Measurements from ENCODE around the gene ARHGAP21.
A peak's percentile ranks its signal among the peaks of the same experiment; 100 is the strongest.
"Not testable (repeated sequence)": the region's sequence is repeated elsewhere in the genome, so short reads cannot be mapped to it uniquely, and the experiment has no call there.

ARHGAP21 gene

DNA sequence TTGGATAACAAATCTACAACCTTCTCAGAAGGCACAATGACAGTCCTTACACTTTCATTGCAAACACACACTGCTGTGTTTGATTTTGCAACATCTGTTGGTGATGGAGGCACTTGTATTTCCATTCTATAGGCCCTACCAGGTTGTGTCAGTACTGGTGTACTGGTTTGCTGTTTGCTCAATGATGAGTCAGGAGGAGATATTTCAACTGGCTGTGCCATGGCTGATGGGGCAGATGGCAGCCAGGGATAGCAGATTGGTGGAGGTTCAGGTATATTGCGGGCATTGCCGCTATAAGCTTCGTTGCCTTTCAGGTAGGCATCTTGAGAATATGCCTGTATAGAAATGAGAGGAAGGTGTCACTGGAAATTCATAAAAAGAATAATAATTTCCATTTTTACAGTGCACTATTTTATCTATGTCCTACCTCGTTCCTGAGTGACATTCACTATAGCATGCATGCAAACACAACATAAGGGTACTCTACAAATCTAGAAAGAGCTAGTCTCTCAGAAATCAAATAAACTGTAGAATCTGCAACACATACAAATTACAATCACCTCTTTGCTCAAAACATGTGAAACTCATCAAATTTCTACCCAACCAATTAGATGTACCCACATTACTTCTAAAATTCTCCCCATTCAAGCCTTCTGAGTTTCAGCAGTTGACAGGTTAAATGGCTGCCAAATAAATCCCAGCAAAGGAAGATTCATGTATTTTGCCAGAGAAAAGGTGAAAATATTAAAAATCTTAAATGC, 102.5 kb downstream of the ARHGAP21 start:
- not testable (repeated sequence) for DNase-seq

DNA sequence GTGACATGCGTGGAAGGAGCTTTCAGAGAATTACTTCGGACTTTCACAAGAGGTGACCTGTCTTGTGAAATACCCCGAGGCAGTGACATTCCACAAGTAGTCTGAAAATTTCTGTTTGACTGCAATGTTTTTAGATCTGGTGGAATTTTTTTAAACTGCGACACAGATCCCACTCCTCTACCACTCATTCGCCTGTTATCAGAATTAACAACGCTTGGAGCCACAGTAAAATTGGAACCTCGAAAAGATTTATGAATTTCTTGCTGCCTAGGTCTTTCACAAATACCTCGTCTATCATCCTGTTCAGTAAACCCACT, 103.7 kb downstream of the ARHGAP21 start:
- DNase-seq, result not testable (repeated sequence)

DNA sequence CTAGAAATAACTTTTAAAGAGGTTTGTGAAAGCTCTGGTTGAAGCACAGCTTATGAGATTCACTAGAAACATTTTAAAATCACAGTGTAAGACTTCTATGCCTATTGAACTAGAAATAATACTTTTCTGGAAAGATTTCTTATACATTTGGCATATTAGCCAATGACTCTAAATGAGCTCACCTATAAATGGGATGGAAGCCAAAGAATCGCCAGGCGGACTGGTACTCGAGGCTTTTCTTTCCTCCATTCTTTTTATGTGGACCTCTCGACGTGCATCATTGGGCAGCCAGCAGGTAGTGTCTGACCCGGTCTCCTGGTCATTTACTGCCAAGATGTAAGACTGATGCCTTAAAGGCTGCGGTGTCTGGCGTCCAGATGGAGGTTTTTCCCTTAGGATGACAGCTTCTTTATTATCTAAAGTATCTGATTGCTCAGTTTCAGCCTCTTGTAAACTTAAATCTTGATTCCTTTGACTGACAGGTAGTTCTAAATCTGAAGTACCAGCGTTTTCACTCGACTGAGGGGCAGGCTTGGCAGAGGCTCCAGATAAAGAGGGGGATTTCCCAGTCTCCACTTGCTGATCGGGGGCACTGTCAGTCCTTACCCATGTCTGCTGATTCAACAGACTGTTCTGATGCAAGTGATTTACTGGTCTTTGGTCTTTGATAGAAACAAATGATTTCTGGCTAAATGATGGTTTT, 104.2 kb downstream of the ARHGAP21 start:
- DNase-seq, result not testable (repeated sequence)

DNA sequence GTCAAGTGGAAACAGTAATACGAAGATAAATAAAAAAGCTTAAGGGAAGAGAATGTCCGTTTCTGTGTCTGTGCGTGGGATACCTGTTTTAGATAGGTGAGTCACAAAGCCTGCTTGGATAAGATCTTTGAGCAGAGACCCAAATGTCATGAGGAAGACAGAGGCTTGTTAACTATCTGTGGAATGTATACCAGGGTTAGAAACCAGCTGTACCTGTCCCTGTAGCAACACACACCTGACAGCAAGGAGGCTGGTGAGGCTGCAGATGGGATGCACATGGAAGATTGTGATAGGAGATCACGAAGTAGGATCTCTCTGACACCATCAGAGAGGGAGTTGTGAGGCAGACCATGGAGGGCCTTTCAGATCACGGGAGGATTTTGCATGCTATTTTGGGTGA, 105.3 kb downstream of the ARHGAP21 start:
- DNase-seq, result no peak

DNA sequence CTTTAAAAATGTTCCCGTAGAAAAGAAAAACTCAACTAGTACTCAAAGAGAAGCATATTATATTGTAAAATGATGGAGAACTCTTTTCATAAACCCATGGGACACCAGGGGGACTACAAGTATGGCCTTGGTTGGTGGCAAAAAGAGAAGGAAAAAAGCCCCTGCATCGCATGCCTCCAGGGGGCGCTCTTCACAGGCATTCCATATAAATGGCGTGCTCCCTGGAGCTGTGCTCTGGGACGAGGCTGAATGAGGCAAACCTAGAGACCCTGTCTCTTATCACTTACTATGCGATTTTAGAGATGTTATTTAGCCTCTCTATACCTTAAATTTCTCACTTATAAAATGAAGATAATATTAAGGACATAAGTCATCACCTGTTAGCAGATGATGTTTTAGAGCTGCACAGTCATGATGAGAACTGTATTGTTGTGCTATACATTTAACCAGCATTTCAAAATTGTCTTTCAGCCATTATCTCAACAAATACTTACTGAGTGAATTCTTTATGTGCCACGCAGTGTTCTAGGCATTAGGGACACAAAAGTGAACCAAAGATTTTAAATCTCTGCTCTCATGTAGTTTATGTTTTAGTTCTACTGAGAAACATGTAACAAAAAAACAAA, 105.8 kb downstream of the ARHGAP21 start:
- DNase-seq, result peak; percentile 53

DNA sequence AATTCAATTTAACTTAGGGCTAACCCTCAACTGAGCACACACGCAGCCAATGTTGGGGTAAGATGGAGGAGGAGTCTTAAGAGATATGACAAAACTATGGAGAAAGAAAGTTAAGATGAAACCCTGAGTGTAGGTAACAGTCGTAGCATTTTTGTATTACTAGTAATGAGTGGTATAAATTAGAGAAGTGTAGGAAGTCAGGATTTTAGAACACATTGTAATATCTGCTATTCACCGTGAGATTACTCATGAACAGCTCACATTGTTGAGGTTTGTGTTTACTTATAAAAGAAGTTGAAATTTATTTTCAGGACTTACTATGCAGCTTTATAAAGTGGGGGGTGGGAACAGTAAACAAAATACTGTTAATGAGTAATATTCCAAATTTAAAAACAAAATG, 107.2 kb downstream of the ARHGAP21 start:
- no peak for DNase-seq

DNA sequence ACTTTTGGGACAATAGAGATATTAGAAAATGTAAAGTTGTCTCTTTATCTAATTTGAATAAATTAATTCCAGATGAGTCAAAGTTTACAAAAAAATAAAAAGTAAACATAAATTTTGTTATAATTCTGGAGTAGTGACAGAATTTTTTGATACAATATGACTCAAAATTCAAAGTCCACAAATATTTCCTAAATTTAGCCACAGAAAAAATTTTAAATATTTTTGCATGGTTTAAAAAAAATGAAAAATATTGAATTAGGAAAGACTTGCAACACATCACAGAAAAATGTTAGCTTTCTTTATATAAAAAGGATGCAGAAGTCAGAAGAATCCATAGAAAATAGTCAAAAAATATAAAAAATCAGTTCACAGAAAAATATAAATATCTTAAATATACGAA, 117.7 kb downstream of the ARHGAP21 start:
- DNase-seq, result no peak

DNA sequence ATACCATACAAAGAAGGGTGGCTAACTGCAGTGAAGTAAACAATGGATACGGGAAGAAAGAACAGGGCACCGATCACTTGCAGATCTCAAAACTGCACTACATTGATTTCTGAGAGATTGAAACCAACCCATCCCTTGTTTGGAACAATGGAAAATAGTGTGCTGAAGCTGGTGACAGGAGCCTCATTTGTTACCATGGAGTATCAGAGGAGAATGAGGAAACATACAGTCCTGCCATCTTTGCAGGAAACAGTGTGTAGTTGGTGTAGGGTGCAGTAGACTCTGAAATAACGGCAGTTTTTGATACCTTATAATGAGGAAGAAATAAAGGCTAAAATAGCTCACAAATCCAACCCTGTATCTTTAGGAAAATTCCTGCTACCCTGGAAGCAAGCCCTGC, 118.5 kb downstream of the ARHGAP21 start:
- DNase-seq, result no peak

DNA sequence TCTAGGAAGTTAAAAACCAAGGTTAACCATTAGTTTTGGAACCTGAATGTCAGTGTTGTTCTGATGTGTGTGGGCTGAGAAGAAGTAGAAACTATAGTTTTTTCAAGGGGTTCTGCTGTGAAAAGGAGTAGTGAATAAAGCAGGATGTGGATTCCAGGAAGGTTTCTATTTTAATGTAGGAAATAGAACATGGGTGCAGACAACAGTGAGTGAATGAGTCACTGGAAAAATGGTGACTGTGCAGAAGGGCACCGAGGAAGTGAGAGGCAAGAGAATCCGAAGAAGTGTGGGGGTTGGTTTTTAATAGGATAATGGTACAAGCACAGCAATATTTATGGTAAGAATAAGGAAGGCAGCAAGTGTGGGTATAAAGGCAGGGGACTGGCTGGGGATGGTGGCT, 120.4 kb downstream of the ARHGAP21 start:
- DNase-seq, result no peak

DNA sequence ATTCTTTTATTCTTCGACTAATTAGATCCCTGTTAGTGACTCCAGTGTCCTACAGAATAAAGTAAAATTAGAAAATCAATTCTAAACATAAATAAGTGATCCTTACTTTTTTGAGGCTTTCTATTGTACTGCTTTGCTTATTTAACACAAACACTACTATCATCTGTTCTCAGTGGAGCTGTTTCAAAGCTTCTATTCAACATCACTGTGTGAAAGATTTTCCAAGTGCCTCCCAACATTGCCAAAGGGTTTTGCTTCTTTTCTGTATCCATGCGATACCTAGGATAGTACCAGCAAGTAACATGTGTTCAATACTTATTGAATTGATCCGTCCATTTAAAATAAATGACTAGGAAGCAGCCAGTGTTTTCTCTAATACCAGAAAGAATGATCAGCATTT, 125.7 kb downstream of the ARHGAP21 start:
- DNase-seq, result no peak

DNA sequence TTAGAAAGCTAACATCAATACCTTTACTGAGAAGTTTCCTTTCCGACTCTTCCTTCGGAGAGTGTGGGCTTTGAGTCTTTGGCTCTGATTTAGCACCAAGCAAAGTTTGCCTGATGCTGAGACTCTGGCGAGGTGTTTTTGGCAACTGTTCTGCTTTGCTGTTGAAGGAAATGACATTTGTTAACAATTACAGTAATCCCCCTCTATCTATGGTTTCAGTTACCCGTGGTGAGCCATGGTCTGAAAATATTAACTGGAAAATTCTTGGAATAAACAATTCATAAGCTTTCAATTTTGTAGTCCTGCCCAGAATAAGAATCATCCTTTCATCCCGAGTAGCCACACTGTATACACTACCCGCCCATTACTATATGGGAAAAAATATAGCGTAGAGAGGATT, 126.3 kb downstream of the ARHGAP21 start:
- no peak for DNase-seq

DNA sequence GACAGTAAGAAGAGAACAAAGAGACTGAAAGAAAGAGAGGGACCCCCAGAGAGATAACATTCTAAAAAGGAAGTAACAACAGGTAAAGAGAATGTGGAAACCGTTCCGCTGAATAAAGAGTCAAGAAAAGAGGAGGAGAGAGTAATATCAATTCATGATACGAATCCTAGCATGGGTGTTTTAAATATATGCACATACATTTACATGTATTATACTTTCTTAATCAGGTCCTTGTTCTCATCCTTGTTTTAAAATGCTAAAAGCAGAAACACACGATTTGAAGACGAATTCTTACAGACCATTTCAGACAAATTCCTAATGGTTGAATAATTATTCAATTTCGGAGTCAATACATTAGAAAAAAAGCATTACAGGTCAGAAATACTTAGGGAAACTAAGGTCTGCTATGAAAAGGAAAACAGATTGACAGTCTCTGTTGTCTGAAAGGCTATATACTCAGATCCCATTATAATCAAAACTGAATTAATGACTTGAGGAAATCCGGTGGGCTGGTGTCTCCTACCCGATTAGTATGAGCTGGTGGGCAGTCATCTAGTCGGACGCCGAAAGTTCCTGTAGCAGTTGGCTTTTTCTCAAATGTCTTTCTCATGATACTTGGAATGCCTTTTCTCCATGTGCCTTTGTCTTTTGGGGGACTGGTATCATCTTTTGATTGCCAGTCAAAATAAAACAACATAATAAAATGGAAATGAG, 127.3 kb downstream of the ARHGAP21 start:
- DNase-seq, result no peak

DNA sequence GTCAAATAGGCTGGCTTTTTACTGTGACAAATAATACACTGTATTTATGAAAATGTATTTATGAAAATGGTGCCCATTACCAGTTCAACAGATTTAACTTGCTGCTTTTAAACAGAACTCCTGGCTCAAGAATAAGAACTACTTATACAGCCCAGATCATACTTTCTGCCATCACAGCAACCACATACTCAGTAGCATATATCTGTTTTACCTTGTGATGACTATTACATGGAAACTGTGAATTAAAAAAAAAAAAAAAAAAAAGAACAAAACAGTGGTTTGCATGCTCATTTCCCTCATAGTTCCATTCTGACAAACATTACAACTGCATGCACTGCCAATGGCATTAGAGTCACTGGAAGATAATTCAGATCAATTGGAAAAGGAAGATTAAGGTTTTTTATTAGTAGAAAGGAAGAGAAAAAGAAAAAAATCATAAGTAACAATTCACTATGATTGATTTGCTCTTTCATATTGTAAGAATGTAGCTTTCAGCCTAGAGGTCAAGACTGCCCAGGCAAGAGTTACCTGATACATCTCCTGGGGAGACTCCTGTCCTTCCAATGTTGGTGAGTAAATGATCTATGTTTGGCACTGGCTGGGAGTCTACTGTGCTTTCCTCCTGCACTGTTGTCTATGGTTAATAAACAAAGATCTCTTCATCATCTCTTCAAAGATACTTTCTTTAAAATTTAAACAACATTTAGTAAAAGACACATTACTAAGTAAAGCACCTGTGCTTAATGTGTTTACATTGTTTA, 132.8 kb downstream of the ARHGAP21 start:
- no peak for DNase-seq

DNA sequence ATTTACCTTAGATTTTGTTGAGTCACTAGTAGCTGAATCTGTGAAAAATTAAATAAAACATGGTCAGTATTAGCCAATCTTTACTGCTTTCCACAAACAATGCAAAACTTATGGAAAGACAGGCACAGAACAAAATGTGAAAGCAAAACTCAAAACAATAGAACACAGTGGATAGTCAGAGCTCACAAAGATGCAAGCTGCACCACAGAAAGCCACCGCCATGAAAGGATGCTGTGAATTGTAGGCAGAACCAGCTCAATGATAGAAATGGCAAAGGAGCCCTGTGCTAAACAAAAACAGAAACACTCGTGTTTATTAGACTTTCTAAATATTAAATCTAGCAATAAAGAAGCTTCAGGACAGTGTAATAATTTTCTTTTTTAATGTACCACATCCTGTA, 134.4 kb downstream of the ARHGAP21 start:
- DNase-seq, result no peak

DNA sequence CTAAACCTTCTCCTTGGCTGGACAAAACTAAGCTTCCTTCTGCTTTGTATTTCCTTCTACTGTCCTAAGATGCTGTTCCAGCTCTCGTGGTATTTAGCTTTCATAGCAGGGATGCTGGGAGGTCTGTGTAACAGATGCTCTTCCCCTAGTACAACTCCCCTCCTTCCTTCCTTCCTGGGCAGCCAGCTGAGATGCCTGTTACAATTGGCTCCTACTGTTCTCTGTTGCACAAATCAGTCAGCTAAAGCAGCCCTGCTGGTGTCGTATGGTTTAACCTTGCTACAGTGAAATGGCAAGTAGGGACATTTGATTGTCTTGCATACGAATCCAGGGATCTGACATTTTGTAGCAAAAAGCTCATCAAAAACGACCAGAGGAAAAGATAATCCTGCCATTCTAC, 143.8 kb downstream of the ARHGAP21 start:
- no peak for DNase-seq

DNA sequence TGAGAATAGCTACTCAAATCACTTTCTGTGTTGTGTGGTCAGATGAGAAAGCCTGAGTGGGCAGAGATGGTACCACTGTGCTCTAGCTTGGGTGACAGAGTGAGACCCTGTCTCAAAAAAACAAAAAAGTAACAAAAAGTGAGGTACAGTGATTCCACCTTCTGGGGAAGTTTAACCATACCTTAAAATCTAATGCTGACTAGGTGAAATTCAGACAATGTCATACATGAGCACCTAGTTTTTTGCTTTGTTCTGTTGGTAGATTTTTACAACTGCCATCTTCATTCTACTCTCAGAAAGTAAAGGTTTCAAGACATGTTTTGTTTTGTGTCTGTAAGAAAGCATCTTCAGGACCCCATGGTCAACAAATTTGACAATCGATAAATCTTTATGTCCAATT, 144.2 kb downstream of the ARHGAP21 start:
- no peak for DNase-seq

DNA sequence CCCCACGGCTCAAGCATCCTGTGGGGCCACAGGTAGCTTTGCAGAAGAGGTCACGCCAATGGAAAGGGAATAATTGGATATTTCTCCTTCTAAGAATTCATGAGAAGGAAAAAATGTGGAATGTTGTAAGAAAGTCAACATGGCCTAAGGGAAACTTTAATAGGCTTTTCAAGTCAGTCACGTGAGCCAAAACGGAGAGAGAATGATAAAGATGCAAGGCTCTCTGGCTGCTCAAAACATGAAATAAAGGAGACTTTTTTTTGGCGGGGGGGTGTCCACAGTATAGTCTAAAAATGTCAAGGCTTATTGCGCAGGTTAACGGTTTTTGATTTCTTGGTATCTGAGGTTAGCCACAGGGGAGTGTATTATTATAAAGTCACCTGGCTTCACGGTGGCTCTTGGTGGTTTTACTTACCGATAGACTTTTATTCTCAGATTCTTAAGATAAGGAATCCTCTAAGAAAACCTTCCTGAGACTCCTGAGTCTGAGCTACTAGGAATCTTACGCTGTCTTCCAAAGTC, 148.1 kb downstream of the ARHGAP21 start:
- DNase-seq, result no peak

DNA sequence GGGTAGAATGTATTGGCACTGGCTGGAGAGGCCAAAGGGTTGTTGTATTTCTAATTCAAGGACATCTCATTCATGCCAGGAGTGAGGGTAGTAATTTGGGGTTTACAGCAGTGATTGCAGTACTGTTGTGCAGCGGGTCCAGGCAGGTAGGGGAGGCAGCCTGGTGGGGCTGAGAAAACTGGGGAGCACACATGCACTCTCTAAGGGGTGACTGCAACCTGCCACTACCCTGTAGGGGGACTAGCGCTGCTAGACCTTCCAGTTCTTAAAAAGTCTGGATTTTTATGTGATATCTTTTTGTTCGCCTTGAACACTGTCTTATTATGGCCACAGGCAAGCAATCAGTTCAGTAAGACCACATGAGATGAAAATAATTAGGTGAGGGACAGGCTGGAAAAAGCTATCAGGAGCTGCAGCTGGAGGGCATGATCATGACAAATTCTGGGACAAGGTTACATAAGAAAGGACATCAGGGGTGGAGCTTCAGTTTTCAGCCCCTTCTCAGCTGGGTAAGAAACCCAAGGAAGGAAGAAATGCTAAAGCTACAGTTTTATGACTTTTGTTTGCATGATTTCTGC, 149.0 kb downstream of the ARHGAP21 start:
- no peak for DNase-seq

DNA sequence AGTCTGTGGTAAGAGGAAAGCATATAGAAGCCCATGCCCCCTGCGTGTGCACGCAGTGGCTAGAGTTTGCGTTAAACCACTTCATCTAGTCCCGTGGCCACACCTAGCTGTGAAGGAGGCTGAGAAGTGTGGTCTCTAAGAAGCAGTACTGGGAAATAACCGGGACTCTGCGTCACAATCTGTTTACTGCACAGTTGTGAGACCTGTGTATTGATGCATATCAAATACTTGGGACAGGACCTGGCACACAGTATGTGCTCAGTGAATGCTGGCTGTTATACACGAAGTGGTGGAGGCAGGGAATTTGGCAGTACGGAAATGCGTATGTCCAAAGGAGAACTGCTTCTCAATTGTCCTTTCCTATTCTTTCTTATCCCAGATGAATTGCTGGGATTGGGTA, 149.5 kb downstream of the ARHGAP21 start:
- no peak for DNase-seq

DNA sequence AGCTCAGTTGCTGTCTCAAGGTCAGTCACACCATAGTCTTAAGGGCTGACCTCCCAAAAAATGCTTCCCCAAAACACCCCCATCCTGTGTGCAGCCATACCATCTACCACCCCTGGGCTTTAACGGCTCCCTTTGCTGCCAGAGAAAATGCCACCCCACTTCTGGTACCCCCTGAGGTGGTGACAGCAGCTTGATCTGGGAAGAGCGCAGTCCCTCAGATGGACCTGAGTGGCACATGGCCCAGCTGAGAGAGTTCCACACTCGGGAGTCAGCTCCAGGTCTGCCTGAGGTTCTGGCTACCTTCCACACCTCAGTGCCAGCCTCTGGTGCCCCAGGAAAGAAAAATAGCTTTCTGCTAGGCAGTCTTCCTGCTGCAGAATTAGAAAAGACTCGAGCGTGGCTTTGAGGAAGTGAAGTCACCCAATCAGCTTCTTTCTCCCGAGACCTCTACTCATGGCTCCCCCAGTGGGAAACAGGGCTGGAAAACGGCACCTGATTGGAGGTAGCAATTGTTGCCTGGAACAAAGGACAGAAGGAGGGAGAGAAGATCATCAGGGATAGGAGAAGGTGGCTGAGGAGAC, 151.7 kb downstream of the ARHGAP21 start:
- no peak for DNase-seq

DNA sequence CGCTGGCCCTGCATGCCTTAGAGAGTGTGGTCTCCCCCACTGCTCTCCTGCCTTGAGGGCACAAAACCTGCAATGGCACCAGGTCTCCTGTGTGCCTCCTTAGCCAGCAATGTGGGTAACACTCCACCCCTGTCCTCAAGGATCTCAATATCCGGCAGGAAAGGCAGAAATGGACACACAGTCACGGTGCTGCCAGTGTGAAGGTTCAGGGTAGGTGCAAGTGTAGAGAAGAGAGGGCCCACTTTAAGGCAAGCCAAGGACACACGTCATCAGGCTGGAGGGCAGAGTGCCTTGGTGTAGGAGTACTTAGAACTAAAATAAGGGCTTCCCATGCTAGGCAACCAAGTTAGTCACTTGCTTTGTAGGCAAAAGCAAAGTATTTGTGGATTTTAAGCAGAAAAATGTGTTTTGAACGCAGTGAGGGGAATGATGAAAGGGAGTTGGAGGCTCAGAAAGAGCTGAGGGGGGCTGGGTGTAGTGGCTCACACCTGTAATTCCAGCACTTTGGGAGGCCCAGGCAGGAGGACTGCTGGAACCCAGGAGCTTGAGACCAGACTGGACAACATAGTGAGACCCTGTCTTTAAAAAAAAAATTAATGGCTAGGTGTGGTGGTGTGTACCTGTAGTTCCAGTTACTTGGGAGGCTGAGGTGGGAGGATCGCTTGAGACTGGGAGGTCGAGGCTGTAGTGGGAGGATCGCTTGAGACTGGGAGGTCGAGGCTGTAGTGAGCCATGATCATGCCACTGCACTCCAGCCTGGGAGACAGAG, 152.8 kb downstream of the ARHGAP21 start:
- DNase-seq, result no peak

Measured in RPMI8226 (cell line).